ENCODE results near the gene PCNT. TPM values are rescaled to one million over a fixed set of nuclear protein-coding genes. Genes with fewer than 3 reads are reported as not detected.

PCNT gene
- total RNA-seq, 1 experiment from 2014 or later = 34.0 TPM

GRCh38 chr21:46357684-46358425 is 33.9 kb downstream of the PCNT start:
- no peak overlapping the region for H3K27ac Mint-ChIP-seq (ENCODE audit: low read depth, unreplicated experiment)

GRCh38 chr21:46361176-46361575 is 37.2 kb downstream of the PCNT start:
- Mint-ChIP-seq H3K4me1 (ENCODE audit: insufficient read depth, unreplicated experiment) (no peaks in the 10 kb centered on the region), H3K4me3 (ENCODE audit: unreplicated experiment) (no peak overlapping the region), H3K27me3 (ENCODE audit: insufficient read depth, unreplicated experiment) (no peaks in the 10 kb centered on the region), H3K9me3 (ENCODE audit: unreplicated experiment) (no peaks in the 10 kb centered on the region), H3K36me3 (ENCODE audit: insufficient read depth, unreplicated experiment) (peaks cover 66% of the 10 kb centered on the region), H3K27ac (ENCODE audit: low read depth, unreplicated experiment) (no peak overlapping the region)
- ChIA-PET CTCF (no interaction called here), POLR2A (no interaction called here)
- intact Hi-C loops (cut with micrococcal nuclease) = no loop called here
- no peak for TF ChIP-seq CTCF (IDR thresholded peaks at IDR 0.05; ENCODE audit: unreplicated experiment)
- DNase-seq (ENCODE audit: unreplicated experiment) = no peak
- BruUV-seq (replicated peaks) = no TSS peak

More at GRCh38 chr21:46357684-46358425, 33.9 kb downstream of the PCNT start:
- no peaks in the 10 kb centered on the region for H3K27me3 Mint-ChIP-seq (ENCODE audit: insufficient read depth, unreplicated experiment)
- H3K4me1 Mint-ChIP-seq (ENCODE audit: insufficient read depth, unreplicated experiment) = no peaks in the 10 kb centered on the region
- H3K36me3 Mint-ChIP-seq (ENCODE audit: insufficient read depth, unreplicated experiment) = peaks cover 68% of the 10 kb centered on the region
- TF ChIP-seq CTCF (IDR thresholded peaks at IDR 0.05; ENCODE audit: unreplicated experiment) = no peak
- POLR2A ChIA-PET = interaction anchor here (0.6 kb wide), 1 partner anchor 50 kb away, joined by 3 read pairs; no protein-coding TSS in a partner anchor
- intact Hi-C loops (cut with micrococcal nuclease) = no loop called here
- CTCF ChIA-PET = no interaction called here
- no TSS peak for BruUV-seq (replicated peaks)
- H3K9me3 Mint-ChIP-seq (ENCODE audit: unreplicated experiment) = no peaks in the 10 kb centered on the region
- no peak overlapping the region for H3K4me3 Mint-ChIP-seq (ENCODE audit: unreplicated experiment)
- no peak for DNase-seq (ENCODE audit: unreplicated experiment)

- Mint-ChIP-seq H3K36me3 (ENCODE audit: insufficient read depth, unreplicated experiment) (peaks cover 69% of the 10 kb centered on the region), H3K27ac (ENCODE audit: low read depth, unreplicated experiment) (no peak overlapping the region), H3K4me3 (ENCODE audit: unreplicated experiment) (no peak overlapping the region), H3K27me3 (ENCODE audit: insufficient read depth, unreplicated experiment) (no peaks in the 10 kb centered on the region), H3K9me3 (ENCODE audit: unreplicated experiment) (no peaks in the 10 kb centered on the region), H3K4me1 (ENCODE audit: insufficient read depth, unreplicated experiment) (no peaks in the 10 kb centered on the region)
- CTCF ChIA-PET = no interaction called here
- TF ChIP-seq CTCF (IDR thresholded peaks at IDR 0.05; ENCODE audit: unreplicated experiment) = no peak
- no peak for DNase-seq (ENCODE audit: unreplicated experiment)
- intact Hi-C loops (cut with micrococcal nuclease) = no loop called here
- no TSS peak for BruUV-seq (replicated peaks)
- POLR2A ChIA-PET = no interaction called here
Observed at GRCh38 chr21:46361935-46362334, 38.0 kb downstream of the PCNT start.

GRCh38 chr21:46362946-46363345 is 39.0 kb downstream of the PCNT start:
- intact Hi-C loops (cut with micrococcal nuclease) = no loop called here
- peaks cover 71% of the 10 kb centered on the region for H3K36me3 Mint-ChIP-seq (ENCODE audit: insufficient read depth, unreplicated experiment)
- no peaks in the 10 kb centered on the region for H3K4me1 Mint-ChIP-seq (ENCODE audit: insufficient read depth, unreplicated experiment)
- H3K4me3 Mint-ChIP-seq (ENCODE audit: unreplicated experiment) = no peak overlapping the region
- no peaks in the 10 kb centered on the region for H3K27me3 Mint-ChIP-seq (ENCODE audit: insufficient read depth, unreplicated experiment)
- TF ChIP-seq CTCF (IDR thresholded peaks at IDR 0.05; ENCODE audit: unreplicated experiment) = no peak
- no peaks in the 10 kb centered on the region for H3K9me3 Mint-ChIP-seq (ENCODE audit: unreplicated experiment)
- POLR2A ChIA-PET = no interaction called here
- DNase-seq (ENCODE audit: unreplicated experiment) = no peak
- H3K27ac Mint-ChIP-seq (ENCODE audit: low read depth, unreplicated experiment) = no peak overlapping the region
- CTCF ChIA-PET = interaction anchor here (0.7 kb wide), 2 partner anchors 79 to 155 kb away, joined by 3 read pairs; no protein-coding TSS in a partner anchor
- no TSS peak for BruUV-seq (replicated peaks)

Data from MCF 10A (cell line).